H9 (cell line): Measurements from ENCODE around the gene ARPIN. TPM values are rescaled to one million over a fixed set of nuclear protein-coding genes. Genes with fewer than 3 reads are reported as not detected.

Source experiments
- DNase-seq: peaks from one replicate; pipeline ENCODE4 v3.0.0-alpha.2; 2017
- H2AFZ ChIP-seq: one replicate; pipeline ENCODE4 v1.6.1; 2013; ENCODE audit warnings: mild to moderate bottlenecking, low read length, control low read depth, moderate library complexity
- H2AK5ac ChIP-seq: 2 replicates; pipeline ENCODE4 v1.6.1; 2013; ENCODE audit warnings: low read length, control low read depth, mixed read lengths; ENCODE audit not compliant: insufficient read length
- H2BK120ac ChIP-seq: one replicate; pipeline ENCODE4 v1.6.1; 2013; ENCODE audit warnings: low read depth, mild to moderate bottlenecking, low read length, control low read depth, inconsistent platforms; ENCODE audit not compliant: poor library complexity, severe bottlenecking
- H2BK12ac ChIP-seq: 2 replicates; pipeline ENCODE4 v1.6.1; 2013; ENCODE audit warnings: low read length, control low read depth, mixed read lengths, low read depth; ENCODE audit not compliant: insufficient read length
- H2BK15ac ChIP-seq: 2 replicates; pipeline ENCODE4 v1.6.1; 2013; ENCODE audit warnings: low read depth, low read length, control low read depth
- H2BK20ac ChIP-seq: one replicate; pipeline ENCODE4 v1.6.1; 2013; ENCODE audit warnings: low read depth, mild to moderate bottlenecking, low read length, control low read depth, inconsistent platforms; ENCODE audit not compliant: poor library complexity, severe bottlenecking
- H2BK5ac ChIP-seq: 2 replicates; pipeline ENCODE4 v1.6.1; 2013; ENCODE audit warnings: low read length, control low read depth, mixed read lengths; ENCODE audit not compliant: insufficient read length
- H3K14ac ChIP-seq: 2 replicates; pipeline ENCODE4 v1.6.1; 2013; ENCODE audit warnings: low read length, control low read depth; ENCODE audit not compliant: insufficient read depth
- H3K18ac ChIP-seq: 2 replicates; pipeline ENCODE4 v1.6.1; 2013; ENCODE audit warnings: low read depth, mild to moderate bottlenecking, mixed read lengths, low read length, control low read depth; ENCODE audit not compliant: insufficient read length
- H3K23ac ChIP-seq: 2 replicates; pipeline ENCODE4 v1.6.1; 2013; ENCODE audit warnings: low read length, control low read depth, mixed read lengths, low read depth; ENCODE audit not compliant: insufficient read length
- H3K23me2 ChIP-seq: 2 replicates; pipeline ENCODE4 v1.6.1; 2013; ENCODE audit warnings: low read depth, mild to moderate bottlenecking, mixed read lengths, low read length, control low read depth; ENCODE audit not compliant: insufficient read length, poor library complexity, severe bottlenecking
- H3K27ac ChIP-seq: 2 replicates; pipeline ENCODE4 v1.5.1; 2013; ENCODE audit warnings: low read length, control low read depth, mixed read lengths, low read depth; ENCODE audit not compliant: insufficient read length
- H3K27me3 ChIP-seq: 2 replicates; pipeline ENCODE4 v1.6.1; 2013; ENCODE audit warnings: low read length, control low read depth, inconsistent platforms; ENCODE audit not compliant: insufficient read depth
- H3K4ac ChIP-seq: 2 replicates; pipeline ENCODE4 v1.6.1; 2013; ENCODE audit warnings: low read depth, mild to moderate bottlenecking, control low read depth, inconsistent platforms, low read length, moderate library complexity
- H3K4me1 ChIP-seq: 2 replicates; pipeline ENCODE4 v1.6.1; 2013; ENCODE audit warnings: low read length, control low read depth, inconsistent platforms; ENCODE audit not compliant: insufficient read depth
- H3K4me2 ChIP-seq: 2 replicates; pipeline ENCODE4 v1.6.1; 2013; ENCODE audit warnings: low read length, control low read depth, mixed read lengths; ENCODE audit not compliant: insufficient read length, insufficient read depth
- H3K56ac ChIP-seq: 2 replicates; pipeline ENCODE4 v1.6.1; 2013; ENCODE audit warnings: low read depth, mild to moderate bottlenecking, mixed read lengths, low read length, control low read depth; ENCODE audit not compliant: insufficient read length
- H3K79me1 ChIP-seq: 2 replicates; pipeline ENCODE4 v1.6.1; 2013; ENCODE audit warnings: low read depth, mild to moderate bottlenecking, moderate library complexity, low read length, control low read depth, inconsistent platforms; ENCODE audit not compliant: insufficient read depth, poor library complexity, severe bottlenecking
- H3K79me2 ChIP-seq: 2 replicates; pipeline ENCODE4 v1.6.1; 2013; ENCODE audit warnings: low read length, control low read depth, inconsistent platforms; ENCODE audit not compliant: insufficient read depth
- H3K9ac ChIP-seq: 2 replicates; pipeline ENCODE4 v1.6.1; 2013; ENCODE audit warnings: low read length, control low read depth, mixed read lengths; ENCODE audit not compliant: insufficient read length; ENCODE audit errors: extremely low read depth
- H3K9me3 ChIP-seq: one replicate; pipeline ENCODE4 v1.6.1; 2013; ENCODE audit warnings: low read depth, low read length, inconsistent platforms; ENCODE audit not compliant: control insufficient read depth
- H3T11ph ChIP-seq: one replicate; pipeline ENCODE4 v1.6.1; 2013; ENCODE audit warnings: mild to moderate bottlenecking, low read length, control low read depth, inconsistent platforms
- H4K20me1 ChIP-seq: one replicate; pipeline ENCODE4 v1.6.1; 2013; ENCODE audit not compliant: control insufficient read depth, insufficient read length, insufficient read depth
- H4K5ac ChIP-seq: 2 replicates; pipeline ENCODE4 v1.6.1; 2013; ENCODE audit warnings: low read depth, mild to moderate bottlenecking, mixed read lengths, low read length, control low read depth; ENCODE audit not compliant: insufficient read length
- H4K8ac ChIP-seq: replicated peaks from 2 replicates; pipeline ENCODE4 v1.6.1; 2013; ENCODE audit warnings: low read length, control low read depth, mixed read lengths, low read depth; ENCODE audit not compliant: insufficient read length
- H4K91ac ChIP-seq: 2 replicates; pipeline ENCODE4 v1.6.1; 2013; ENCODE audit warnings: low read depth, mild to moderate bottlenecking, moderate library complexity, mixed read lengths, low read length, control low read depth; ENCODE audit not compliant: insufficient read length
- H3K27ac Mint-ChIP-seq, 3 experiments: 2 replicates in 2 of 3; 3 replicates in 1 of 3; pipeline ENCODE4 v1.8.0; 2020 to 2021; ENCODE audit warnings: mixed read lengths in 3 of 3, mild to moderate bottlenecking in 1 of 3, moderate library complexity in 1 of 3
- H3K27me3 Mint-ChIP-seq: 2 replicates; pipeline ENCODE4 v1.8.0; 2021; ENCODE audit warnings: low read depth, mild to moderate bottlenecking, moderate library complexity, mixed read lengths
- H3K36me3 Mint-ChIP-seq, 3 experiments: 2 replicates in 2 of 3; 3 replicates in 1 of 3; pipeline ENCODE4 v1.8.0; 2020 to 2021; ENCODE audit warnings: low read depth in 3 of 3, mixed read lengths in 3 of 3; ENCODE audit not compliant: insufficient read depth in 1 of 3
- H3K4me1 Mint-ChIP-seq, 2 experiments: 2 replicates each; pipeline ENCODE4 v1.8.0; 2020; ENCODE audit warnings: mixed read lengths in 2 of 2
- H3K4me3 Mint-ChIP-seq, 2 experiments: 2 replicates in 1 of 2; 3 replicates in 1 of 2; pipeline ENCODE4 v1.8.0; 2020 to 2021; ENCODE audit warnings: mild to moderate bottlenecking in 2 of 2, mixed read lengths in 2 of 2, moderate library complexity in 1 of 2
- H3K9me3 Mint-ChIP-seq, 2 experiments: 2 replicates in 1 of 2; 3 replicates in 1 of 2; pipeline ENCODE4 v1.8.0; 2020; ENCODE audit warnings: mild to moderate bottlenecking in 2 of 2, mixed read lengths in 2 of 2, moderate library complexity in 1 of 2
- CTCF ChIP-seq: fragments of 200-600 bp; sonication (generic); conservative IDR thresholded peaks from 3 replicates; pipeline ENCODE4 v1.8.0; 2021; ENCODE audit warnings: antibody characterized with exemption, mild to moderate bottlenecking
- WGBS: extraction: QIAGEN DNeasy Blood & Tissue Kit; methylation state at CpG from one replicate; pipeline ENCODE4 v1.1.7; 2013; ENCODE audit warnings: missing lambda C conversion rate, low lambda C conversion rate, mixed read lengths; ENCODE audit not compliant: insufficient read length; ENCODE audit errors: extremely low coverage; 5-methylcytosine and 5-hydroxymethylcytosine counted together
- total RNA-seq: library from RNA; stranded (reverse); gene quantifications from 2 replicates; pipeline ENCODE4 v1.2.1, GENCODE V29; 2021

Gene ARPIN
- total RNA-seq, 1 experiment from 2014 or later, result 6.4 TPM

GRCh38 chr15:89908226-89908625 lies 4.5 kb downstream of the ARPIN start:
- no peak overlapping the region for H2BK120ac ChIP-seq
- H2BK20ac ChIP-seq, result no peak overlapping the region
- no peak overlapping the region for H2BK5ac ChIP-seq
- no peak overlapping the region for H3K14ac ChIP-seq
- H3K9me3 Mint-ChIP-seq, result no peaks in the 10 kb centered on the region
- H3K27me3 ChIP-seq, result peaks cover 2% of the 10 kb centered on the region; the same call in 1 of the 2 replicates
- H2AFZ ChIP-seq, result no peak overlapping the region
- H2BK12ac ChIP-seq, result no peak overlapping the region
- no peak overlapping the region for H4K5ac ChIP-seq
- no peak overlapping the region for H3K56ac ChIP-seq
- no peak for DNase-seq
- peaks cover 7 to 15% of the 10 kb centered on the region in 2 experiments for H3K4me1 Mint-ChIP-seq
- no peak overlapping the region for H3T11ph ChIP-seq
- no peak overlapping the region for H3K9ac ChIP-seq
- no peak overlapping the region for H3K23ac ChIP-seq
- no peak overlapping the region for H4K91ac ChIP-seq
- no peaks in the 10 kb centered on the region for H3K79me2 ChIP-seq
- H3K27ac ChIP-seq, result no peak overlapping the region
- no peak overlapping the region for H3K4me3 Mint-ChIP-seq
- no peaks in the 10 kb centered on the region for H3K9me3 ChIP-seq
- H3K36me3 Mint-ChIP-seq, result peaks cover 0 to 2% (median under 1%) of the 10 kb centered on the region in 3 experiments; a peak in 2 of 7 replicates
- no peaks in the 10 kb centered on the region for H4K20me1 ChIP-seq
- no peak overlapping the region for H3K4ac ChIP-seq
- peaks cover 7% of the 10 kb centered on the region for H3K23me2 ChIP-seq
- H3K27me3 Mint-ChIP-seq, result peaks cover 7% of the 10 kb centered on the region
- no peak overlapping the region for H3K4me2 ChIP-seq
- no peaks in the 10 kb centered on the region for H3K79me1 ChIP-seq
- no peak overlapping the region; a peak in 1 of 7 replicates for H3K27ac Mint-ChIP-seq
- H2BK15ac ChIP-seq, result no peak overlapping the region
- no peak for TF ChIP-seq CTCF
- H4K8ac ChIP-seq, result no peak overlapping the region
- H3K4me1 ChIP-seq, result no peaks in the 10 kb centered on the region
- no CpG with 5 or more reads among the region's 16 CpGs for WGBS
- H2AK5ac ChIP-seq, result no peak overlapping the region
- no peak overlapping the region for H3K18ac ChIP-seq
